Choroid plexus epithelial cell (primary cell): ENCODE data around the gene RGS11.
A peak's percentile ranks its signal among the peaks of the same experiment; 100 is the strongest.

Source experiments
- DNase-seq: peaks from one replicate; pipeline ENCODE4 v3.0.0-alpha.2; 2010; ENCODE audit warnings: low read depth
- H3K4me3 ChIP-seq: 2 replicates; pipeline ENCODE4 v1.5.1; 2011; ENCODE audit warnings: low read depth, mild to moderate bottlenecking, control low read depth, low read length, moderate library complexity
- TF ChIP-seq, protein P1 (sequence below): conservative IDR thresholded peaks from 2 replicates; pipeline ENCODE4 v1.5.1; 2011; ENCODE audit warnings: low read depth, mild to moderate bottlenecking, control low read depth, inconsistent platforms, low read length, moderate library complexity

Gene RGS11

DNA sequence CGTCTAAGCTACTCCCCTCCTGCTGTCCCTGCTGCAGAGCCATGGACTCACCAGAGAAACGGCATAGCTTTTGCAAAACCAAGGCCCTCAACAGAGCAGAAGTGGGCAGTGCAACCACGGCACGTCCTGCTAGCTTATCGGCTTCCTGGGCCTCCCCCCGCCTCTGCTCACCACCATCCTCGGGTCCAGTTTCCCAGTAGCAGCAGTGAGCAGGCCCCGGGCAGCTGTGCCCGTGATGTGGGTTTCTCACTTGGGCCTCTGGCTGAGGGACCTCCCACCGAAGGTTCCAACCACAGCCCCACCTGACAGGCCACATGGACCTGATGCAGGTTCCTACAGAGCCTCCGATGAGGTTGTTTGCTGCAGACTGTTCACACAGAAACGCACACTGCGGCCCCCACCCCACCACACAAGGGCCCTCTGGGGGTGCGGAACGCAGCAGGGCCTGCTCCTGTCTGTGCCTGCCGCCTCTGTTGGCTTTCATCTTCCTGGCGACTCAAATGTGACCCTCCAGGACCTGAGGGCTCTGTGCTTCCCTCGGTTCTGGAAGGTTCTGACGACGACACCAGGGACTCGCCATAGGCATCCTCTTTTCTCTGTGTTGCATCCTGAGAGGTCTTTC is 32.1 kb upstream of the RGS11 start:
- no peak overlapping the region for H3K4me3 ChIP-seq
- TF ChIP-seq, protein P1, sequence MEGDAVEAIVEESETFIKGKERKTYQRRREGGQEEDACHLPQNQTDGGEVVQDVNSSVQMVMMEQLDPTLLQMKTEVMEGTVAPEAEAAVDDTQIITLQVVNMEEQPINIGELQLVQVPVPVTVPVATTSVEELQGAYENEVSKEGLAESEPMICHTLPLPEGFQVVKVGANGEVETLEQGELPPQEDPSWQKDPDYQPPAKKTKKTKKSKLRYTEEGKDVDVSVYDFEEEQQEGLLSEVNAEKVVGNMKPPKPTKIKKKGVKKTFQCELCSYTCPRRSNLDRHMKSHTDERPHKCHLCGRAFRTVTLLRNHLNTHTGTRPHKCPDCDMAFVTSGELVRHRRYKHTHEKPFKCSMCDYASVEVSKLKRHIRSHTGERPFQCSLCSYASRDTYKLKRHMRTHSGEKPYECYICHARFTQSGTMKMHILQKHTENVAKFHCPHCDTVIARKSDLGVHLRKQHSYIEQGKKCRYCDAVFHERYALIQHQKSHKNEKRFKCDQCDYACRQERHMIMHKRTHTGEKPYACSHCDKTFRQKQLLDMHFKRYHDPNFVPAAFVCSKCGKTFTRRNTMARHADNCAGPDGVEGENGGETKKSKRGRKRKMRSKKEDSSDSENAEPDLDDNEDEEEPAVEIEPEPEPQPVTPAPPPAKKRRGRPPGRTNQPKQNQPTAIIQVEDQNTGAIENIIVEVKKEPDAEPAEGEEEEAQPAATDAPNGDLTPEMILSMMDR: no peak

DNA sequence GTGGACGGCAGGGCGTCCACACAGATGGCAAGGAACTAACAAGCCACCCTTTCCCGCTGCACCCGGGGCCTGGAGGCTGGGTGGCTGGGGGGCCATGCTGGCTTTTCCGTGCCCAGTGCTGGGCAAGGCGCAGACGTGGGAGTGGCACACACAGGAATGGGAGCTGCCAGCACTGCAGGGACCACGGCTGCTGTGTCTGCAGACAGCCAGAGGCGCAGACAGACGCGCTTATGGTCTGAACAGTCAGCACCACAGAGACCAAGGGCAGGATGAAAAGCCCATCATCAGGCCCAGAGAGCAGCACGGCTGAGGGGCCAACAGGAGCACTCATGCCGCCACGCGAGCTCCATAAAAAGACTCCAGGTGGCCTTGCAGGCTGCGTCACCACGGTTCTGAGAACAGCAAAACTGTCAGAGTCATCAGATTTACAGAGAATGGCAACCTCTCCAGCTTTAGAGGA is 31.2 kb upstream of the RGS11 start:
- TF ChIP-seq, protein P1: no peak
- DNase-seq: no peak
- no peak overlapping the region for H3K4me3 ChIP-seq

More for the DNA sequence above, 32.1 kb upstream of the RGS11 start:
- DNase-seq: no peak

DNA sequence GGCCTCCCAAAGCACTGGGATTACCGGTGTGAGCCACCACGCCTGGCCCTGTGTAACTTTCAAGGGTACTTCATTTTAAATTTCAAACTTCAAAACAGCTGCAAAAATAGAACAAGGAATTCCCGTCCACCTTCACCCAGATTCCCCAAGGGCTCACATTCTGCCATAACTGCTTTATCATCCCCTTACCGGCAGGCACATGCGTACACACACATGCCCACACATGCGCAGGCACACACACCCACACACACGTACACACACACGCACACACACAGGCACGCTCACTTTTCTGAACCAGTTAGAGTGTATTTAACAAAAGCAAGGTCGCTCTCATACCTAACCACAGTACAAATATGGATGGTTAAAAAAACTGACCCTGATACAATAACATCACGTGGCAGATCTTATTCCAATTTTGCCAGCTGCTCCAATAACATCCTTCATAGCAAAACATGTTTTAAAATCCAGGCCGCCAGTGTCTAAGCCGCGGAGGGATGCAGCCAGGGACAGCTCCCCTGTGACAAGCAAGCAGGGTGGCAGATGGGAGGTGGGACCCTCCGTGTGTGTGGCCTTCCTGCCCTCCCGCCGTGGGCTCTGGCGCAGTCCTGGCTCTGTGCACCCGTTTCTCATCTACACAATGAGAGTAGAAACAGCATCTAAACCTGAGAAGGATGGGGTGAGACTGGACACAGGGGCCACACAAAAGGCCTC is 30.3 kb upstream of the RGS11 start:
- DNase-seq: no peak
- TF ChIP-seq, protein P1: no peak

DNA sequence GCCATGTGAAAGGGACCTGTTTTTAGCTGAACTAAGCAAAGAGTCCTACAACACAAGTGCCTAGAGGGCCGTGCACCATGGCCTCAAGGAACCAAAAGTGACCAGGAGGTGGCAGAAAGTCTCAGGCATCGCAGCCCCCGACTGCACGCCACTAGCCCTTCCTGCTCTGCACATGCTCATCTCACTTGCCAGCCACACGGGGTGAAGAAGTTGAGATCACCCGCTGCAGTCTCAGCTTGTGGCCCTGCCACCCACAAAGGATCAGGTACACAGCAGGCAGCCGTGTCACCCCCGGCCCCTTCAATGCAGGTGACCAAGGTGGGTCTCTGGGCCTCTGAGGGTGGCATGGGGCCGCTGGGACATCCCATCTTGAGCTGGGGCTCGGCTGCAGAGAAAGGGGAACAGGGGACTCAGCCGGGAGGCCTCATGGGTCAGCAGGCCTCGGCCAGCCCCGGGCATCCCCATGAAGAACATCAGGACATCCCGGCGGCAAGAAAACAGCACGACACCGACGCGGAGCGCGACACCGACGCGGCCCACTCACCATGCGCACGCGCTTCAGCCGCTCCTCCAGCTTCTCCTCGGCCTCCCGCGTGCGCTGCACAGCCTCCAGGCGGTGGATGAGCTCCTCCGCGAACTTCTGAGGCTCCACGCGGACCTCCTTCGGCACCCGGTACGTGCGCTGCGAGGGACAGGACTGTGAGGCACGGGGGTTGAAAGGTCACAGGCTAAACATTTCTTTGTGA is 28.2 kb upstream of the RGS11 start:
- DNase-seq: no peak
- TF ChIP-seq, protein P1: peak; percentile 14
- H3K4me3 ChIP-seq: no peak overlapping the region

More for the DNA sequence above, 30.3 kb upstream of the RGS11 start:
- no peak overlapping the region for H3K4me3 ChIP-seq

DNA sequence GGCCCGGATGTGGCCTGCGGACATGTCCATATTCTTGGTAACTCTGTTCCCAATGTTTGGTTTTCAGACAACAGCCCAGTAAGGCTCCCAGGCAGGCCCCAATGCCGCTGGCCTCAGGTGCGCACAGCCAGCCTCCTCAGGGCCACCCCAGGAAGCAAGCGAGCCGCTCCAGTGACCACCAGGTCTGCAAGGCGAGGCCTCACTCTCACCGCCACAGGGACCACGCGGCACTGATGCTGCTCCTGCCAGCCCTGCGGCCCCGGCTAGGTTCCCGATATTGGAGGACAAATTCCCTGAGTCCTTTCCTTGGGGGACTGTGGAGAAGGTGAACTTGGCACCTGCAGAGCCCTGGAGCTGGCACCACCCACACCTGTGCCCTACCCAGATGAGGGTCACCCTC is 26.2 kb upstream of the RGS11 start:
- no peak overlapping the region for H3K4me3 ChIP-seq
- no peak for DNase-seq
- TF ChIP-seq, protein P1: no peak

DNA sequence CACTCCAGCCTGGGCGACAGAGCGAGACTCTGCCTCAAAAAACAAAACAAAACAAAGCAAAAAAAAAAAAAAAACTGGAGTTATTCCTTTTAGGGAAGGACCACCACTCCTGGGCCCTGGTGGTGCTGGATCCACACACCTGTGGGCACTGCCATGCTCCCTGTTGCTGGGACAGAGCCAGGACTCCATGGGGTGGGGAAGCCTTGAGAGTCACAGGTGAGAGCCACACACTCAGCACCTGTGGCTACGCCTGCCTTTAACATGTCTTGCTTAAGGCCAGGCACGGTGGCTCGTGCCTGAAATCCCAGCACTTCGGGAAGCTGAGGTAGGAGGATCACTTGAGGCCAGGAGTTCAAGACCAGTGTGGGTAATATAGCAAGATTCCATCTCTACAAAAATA is 25.5 kb upstream of the RGS11 start:
- no peak for DNase-seq
- H3K4me3 ChIP-seq: no peak overlapping the region
- TF ChIP-seq, protein P1: no peak
